ENCODE results near the gene TNNT3.

- TF ChIP-seq SP1 (IDR thresholded peaks at IDR 0.05) (no peak), L3MBTL2 (conservative IDR thresholded peaks at IDR 0.05) (no peak), CTBP1 (IDR thresholded peaks at IDR 0.05; ENCODE audit: borderline replicate concordance) (no peak), FOXK2 (IDR thresholded peaks at IDR 0.05) (no peak), PKNOX1 (IDR thresholded peaks at IDR 0.05) (no peak), FOXA1 (IDR thresholded peaks at IDR 0.05) (no peak)
These were observed 29.3 kb upstream of the TNNT3 start for GRCh38 chr11:1889941-1890855.

Data from HEK293T (cell line).